ENCODE results near the gene MX1.

DNA sequence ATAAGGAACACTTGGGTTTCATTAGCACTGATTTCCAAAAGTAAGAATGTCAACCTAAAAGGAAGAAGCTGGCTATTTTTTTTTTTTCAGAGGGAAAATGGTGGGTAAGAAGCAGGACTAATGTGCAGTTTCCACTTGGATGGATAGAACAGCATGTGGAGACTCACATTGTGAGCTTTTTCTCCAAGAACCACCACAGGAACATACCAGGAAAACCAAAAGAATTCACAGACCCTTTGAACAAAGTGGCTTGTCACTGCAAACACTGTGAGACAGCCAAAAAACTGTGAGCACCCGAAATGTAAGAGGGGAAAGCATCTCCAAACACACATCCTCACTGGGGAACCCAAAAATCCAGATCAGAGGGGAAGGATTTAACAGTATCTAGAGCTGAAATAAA is 15.7 kb upstream of the MX1 start:
- TF ChIP-seq, protein P1, sequence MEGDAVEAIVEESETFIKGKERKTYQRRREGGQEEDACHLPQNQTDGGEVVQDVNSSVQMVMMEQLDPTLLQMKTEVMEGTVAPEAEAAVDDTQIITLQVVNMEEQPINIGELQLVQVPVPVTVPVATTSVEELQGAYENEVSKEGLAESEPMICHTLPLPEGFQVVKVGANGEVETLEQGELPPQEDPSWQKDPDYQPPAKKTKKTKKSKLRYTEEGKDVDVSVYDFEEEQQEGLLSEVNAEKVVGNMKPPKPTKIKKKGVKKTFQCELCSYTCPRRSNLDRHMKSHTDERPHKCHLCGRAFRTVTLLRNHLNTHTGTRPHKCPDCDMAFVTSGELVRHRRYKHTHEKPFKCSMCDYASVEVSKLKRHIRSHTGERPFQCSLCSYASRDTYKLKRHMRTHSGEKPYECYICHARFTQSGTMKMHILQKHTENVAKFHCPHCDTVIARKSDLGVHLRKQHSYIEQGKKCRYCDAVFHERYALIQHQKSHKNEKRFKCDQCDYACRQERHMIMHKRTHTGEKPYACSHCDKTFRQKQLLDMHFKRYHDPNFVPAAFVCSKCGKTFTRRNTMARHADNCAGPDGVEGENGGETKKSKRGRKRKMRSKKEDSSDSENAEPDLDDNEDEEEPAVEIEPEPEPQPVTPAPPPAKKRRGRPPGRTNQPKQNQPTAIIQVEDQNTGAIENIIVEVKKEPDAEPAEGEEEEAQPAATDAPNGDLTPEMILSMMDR (IDR thresholded peaks at IDR 0.05) = no peak
- TF ChIP-seq POLR2A (IDR thresholded peaks at IDR 0.05) = no peak
